ENCODE measurements around the gene SCAPER. TPM values are rescaled to one million over a fixed set of nuclear protein-coding genes. Genes with fewer than 3 reads are reported as not detected.

SCAPER gene
- total RNA-seq, 1 experiment from 2014 or later, result 15.3 TPM

DNA sequence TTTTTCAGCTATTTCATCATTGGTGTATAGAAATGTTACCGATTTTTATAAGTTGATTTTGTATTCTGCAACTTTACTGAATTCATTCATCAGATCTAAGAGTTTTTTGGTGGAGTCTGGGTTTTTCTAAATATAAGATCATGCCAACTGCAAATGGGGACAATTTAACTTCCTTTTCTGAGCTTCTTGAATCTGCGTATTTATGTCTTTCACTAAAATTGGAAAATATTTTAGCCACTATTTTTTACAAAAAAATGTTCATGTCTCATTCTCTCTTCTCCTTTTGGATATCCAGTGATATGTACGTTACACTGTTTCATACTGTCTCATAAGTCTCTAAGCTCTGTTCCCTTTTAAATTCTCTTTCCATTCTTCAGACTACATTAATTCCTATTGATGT is 444.8 kb downstream of the SCAPER start:
- DNase-seq (ENCODE audit: low read depth, low spot score) (no peak), ATAC-seq (no peak)
- intact Hi-C loops (cut with micrococcal nuclease; ENCODE audit: unreplicated experiment), result no loop called here
- no peak overlapping the region for H3K4me3 ChIP-seq (ENCODE audit: low read depth in 2 of 2, low read length in 2 of 2)
- no peaks in the 10 kb centered on the region for H3K36me3 ChIP-seq (ENCODE audit: control insufficient read depth, insufficient read depth, low read length)
- no TSS peak for BruUV-seq (replicated peaks)
- POLR2A ChIA-PET, result interaction anchor here (0.6 kb wide), 1 partner anchor 1361 kb away, joined by 5 read pairs; no protein-coding TSS in a partner anchor
- in situ Hi-C loops (cut with HindIII; ENCODE audit: low pct_unique_long_range_greater_than_20kb, low sequenced_read_pairs), result no loop called here
- H3K9me3 ChIP-seq (ENCODE audit: control insufficient read depth, insufficient read depth, low read depth, low read length), result no peaks in the 10 kb centered on the region
- CTCF ChIA-PET, result no interaction called here
- TF ChIP-seq POLR2AphosphoS5 (IDR thresholded peaks at IDR 0.05; ENCODE audit: low read depth, low read length), result no peak
- TF ChIP-seq, protein P1, sequence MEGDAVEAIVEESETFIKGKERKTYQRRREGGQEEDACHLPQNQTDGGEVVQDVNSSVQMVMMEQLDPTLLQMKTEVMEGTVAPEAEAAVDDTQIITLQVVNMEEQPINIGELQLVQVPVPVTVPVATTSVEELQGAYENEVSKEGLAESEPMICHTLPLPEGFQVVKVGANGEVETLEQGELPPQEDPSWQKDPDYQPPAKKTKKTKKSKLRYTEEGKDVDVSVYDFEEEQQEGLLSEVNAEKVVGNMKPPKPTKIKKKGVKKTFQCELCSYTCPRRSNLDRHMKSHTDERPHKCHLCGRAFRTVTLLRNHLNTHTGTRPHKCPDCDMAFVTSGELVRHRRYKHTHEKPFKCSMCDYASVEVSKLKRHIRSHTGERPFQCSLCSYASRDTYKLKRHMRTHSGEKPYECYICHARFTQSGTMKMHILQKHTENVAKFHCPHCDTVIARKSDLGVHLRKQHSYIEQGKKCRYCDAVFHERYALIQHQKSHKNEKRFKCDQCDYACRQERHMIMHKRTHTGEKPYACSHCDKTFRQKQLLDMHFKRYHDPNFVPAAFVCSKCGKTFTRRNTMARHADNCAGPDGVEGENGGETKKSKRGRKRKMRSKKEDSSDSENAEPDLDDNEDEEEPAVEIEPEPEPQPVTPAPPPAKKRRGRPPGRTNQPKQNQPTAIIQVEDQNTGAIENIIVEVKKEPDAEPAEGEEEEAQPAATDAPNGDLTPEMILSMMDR (IDR thresholded peaks at IDR 0.05), result no peak
- TF ChIP-seq, protein P2, sequence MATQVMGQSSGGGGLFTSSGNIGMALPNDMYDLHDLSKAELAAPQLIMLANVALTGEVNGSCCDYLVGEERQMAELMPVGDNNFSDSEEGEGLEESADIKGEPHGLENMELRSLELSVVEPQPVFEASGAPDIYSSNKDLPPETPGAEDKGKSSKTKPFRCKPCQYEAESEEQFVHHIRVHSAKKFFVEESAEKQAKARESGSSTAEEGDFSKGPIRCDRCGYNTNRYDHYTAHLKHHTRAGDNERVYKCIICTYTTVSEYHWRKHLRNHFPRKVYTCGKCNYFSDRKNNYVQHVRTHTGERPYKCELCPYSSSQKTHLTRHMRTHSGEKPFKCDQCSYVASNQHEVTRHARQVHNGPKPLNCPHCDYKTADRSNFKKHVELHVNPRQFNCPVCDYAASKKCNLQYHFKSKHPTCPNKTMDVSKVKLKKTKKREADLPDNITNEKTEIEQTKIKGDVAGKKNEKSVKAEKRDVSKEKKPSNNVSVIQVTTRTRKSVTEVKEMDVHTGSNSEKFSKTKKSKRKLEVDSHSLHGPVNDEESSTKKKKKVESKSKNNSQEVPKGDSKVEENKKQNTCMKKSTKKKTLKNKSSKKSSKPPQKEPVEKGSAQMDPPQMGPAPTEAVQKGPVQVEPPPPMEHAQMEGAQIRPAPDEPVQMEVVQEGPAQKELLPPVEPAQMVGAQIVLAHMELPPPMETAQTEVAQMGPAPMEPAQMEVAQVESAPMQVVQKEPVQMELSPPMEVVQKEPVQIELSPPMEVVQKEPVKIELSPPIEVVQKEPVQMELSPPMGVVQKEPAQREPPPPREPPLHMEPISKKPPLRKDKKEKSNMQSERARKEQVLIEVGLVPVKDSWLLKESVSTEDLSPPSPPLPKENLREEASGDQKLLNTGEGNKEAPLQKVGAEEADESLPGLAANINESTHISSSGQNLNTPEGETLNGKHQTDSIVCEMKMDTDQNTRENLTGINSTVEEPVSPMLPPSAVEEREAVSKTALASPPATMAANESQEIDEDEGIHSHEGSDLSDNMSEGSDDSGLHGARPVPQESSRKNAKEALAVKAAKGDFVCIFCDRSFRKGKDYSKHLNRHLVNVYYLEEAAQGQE (IDR thresholded peaks at IDR 0.05; ENCODE audit: insufficient read depth in 1 of 2, low read depth in 2 of 2, low read length in 1 of 2), result no peak
- no peak for TF ChIP-seq SIN3A (IDR thresholded peaks at IDR 0.05; ENCODE audit: borderline replicate concordance, insufficient read depth, low read depth, low read length)
- no peak for TF ChIP-seq TCF7L2 (IDR thresholded peaks at IDR 0.05; ENCODE audit: low read depth, low read length)
- no peak overlapping the region for H3K27ac ChIP-seq (ENCODE audit: low read length)
- no peaks in the 10 kb centered on the region for H3K27me3 ChIP-seq (ENCODE audit: control insufficient read depth, insufficient read depth, low read length)
- no peaks in the 10 kb centered on the region for H3K4me1 ChIP-seq (ENCODE audit: control insufficient read depth, insufficient read depth, low read length)

DNA sequence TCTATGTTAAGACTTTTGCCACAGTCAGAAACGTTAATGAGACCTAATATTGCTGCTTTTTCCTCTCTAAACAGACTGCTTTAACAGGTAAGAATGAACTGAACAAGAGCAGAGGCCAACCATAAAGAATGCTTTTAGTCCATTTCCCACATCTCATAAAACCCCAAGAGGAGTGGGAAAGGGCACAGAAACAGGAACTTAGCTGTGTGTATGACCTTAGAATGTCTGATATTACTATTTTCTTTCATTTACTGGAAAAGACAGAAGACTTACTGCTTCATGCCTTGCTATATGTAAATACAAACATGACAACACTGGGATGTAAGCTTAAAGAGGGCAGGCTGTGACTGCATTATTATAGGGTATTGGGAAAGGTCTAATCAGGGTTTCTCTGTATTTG is 453.6 kb downstream of the SCAPER start:
- in situ Hi-C loops (cut with HindIII; ENCODE audit: low pct_unique_long_range_greater_than_20kb, low sequenced_read_pairs), result no loop called here
- Histone ChIP-seq H3K27me3 (ENCODE audit: control insufficient read depth, insufficient read depth, low read length) (no peaks in the 10 kb centered on the region), H3K27ac (ENCODE audit: low read length) (no peak overlapping the region), H3K9me3 (ENCODE audit: control insufficient read depth, insufficient read depth, low read depth, low read length) (no peaks in the 10 kb centered on the region), H3K36me3 (ENCODE audit: control insufficient read depth, insufficient read depth, low read length) (no peaks in the 10 kb centered on the region), H3K4me1 (ENCODE audit: control insufficient read depth, insufficient read depth, low read length) (no peaks in the 10 kb centered on the region), H3K4me3 (ENCODE audit: low read depth in 2 of 2, low read length in 2 of 2) (no peak overlapping the region)
- intact Hi-C loops (cut with micrococcal nuclease; ENCODE audit: unreplicated experiment), result no loop called here
- ATAC-seq, result no peak
- CTCF ChIA-PET, result no interaction called here
- TF ChIP-seq POLR2AphosphoS5 (IDR thresholded peaks at IDR 0.05; ENCODE audit: low read depth, low read length), result no peak
- TF ChIP-seq TCF7L2 (IDR thresholded peaks at IDR 0.05; ENCODE audit: low read depth, low read length), result no peak
- TF ChIP-seq, protein P2 (IDR thresholded peaks at IDR 0.05; ENCODE audit: insufficient read depth in 1 of 2, low read depth in 2 of 2, low read length in 1 of 2), result no peak
- TF ChIP-seq, protein P1 (IDR thresholded peaks at IDR 0.05), result no peak
- TF ChIP-seq SIN3A (IDR thresholded peaks at IDR 0.05; ENCODE audit: borderline replicate concordance, insufficient read depth, low read depth, low read length), result no peak
- DNase-seq (ENCODE audit: low read depth, low spot score), result no peak
- no TSS peak for BruUV-seq (replicated peaks)
- POLR2A ChIA-PET, result no interaction called here
